ENCODE data around the gene KRT1.

- no peak for TF ChIP-seq POLR2A (IDR thresholded peaks at IDR 0.05)
- TF ChIP-seq POLR2AphosphoS5 (IDR thresholded peaks at IDR 0.05) = no peak
Measured at GRCh38 chr12:52682938-52683574, 2.8 kb upstream of the KRT1 start.

Measured in prostate gland (tissue), 1 donor.